ENCODE measurements around the gene PLAAT4. TPM values are rescaled to one million over a fixed set of nuclear protein-coding genes. Genes with fewer than 3 reads are reported as not detected.
"Not testable (repeated sequence)": the region's sequence is repeated elsewhere in the genome, so short reads cannot be mapped to it uniquely, and the experiment has no call there.

The PLAAT4 gene
- total and polyA plus RNA-seq, 3 donors from 2014 or later: 9.8 to 35.0 (median 14.2) TPM

DNA sequence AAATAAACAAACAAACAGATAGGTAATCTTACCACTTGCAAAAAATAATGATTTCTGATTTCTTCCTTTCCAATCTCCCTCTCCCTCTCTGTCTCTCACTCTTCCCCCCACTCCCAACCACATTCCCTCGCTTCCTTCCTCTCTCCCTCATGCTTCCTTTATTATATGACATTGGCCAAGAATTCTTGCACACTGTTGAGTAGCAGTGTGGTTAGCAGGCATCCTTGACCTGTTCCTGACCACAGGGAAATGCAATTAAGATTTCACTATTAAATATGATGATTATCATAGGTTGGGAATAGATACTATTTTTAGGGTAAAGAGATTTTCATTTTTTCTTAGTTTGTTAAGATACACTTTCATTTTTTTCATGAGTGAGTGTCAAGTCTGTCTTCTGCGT is 14.7 kb upstream of the PLAAT4 start:
- 86 to 91% methylated on average over 2 of the region's 2 CpGs for WGBS, 2 donors
- intact Hi-C loops (cut with DNase I; ENCODE audit: low total_unique reads): no loop called here
- no peaks in the 10 kb centered on the region for H3K36me3 ChIP-seq (ENCODE audit: low read depth, missing control alignments)
- H3K4me1 ChIP-seq: no peaks in the 10 kb centered on the region
- no peak overlapping the region for H3K4me3 ChIP-seq
- H3K9me3 ChIP-seq: no peaks in the 10 kb centered on the region
- H3K27me3 ChIP-seq: no peaks in the 10 kb centered on the region
- H3K27ac ChIP-seq: no peak overlapping the region
- no peak for DNase-seq
- TF ChIP-seq POLR2A (IDR thresholded peaks at IDR 0.05) (no peak), CTCF (IDR thresholded peaks at IDR 0.05) (no peak)

- no peak for DNase-seq
- Histone ChIP-seq H3K4me1 (no peaks in the 10 kb centered on the region), H3K27ac (no peak overlapping the region), H3K36me3 (ENCODE audit: low read depth, missing control alignments) (no peaks in the 10 kb centered on the region), H3K9me3 (no peaks in the 10 kb centered on the region), H3K27me3 (no peaks in the 10 kb centered on the region), H3K4me3 (no peak overlapping the region)
- intact Hi-C loops (cut with DNase I; ENCODE audit: low total_unique reads): no loop called here
- WGBS, 2 donors: 77 to 84% methylated on average over 7 of the region's 7 CpGs
- TF ChIP-seq POLR2A (IDR thresholded peaks at IDR 0.05) (no peak), CTCF (IDR thresholded peaks at IDR 0.05) (no peak)
These were observed 13.5 kb upstream of the PLAAT4 start for GRCh38 chr11:63523151-63523550.

DNA sequence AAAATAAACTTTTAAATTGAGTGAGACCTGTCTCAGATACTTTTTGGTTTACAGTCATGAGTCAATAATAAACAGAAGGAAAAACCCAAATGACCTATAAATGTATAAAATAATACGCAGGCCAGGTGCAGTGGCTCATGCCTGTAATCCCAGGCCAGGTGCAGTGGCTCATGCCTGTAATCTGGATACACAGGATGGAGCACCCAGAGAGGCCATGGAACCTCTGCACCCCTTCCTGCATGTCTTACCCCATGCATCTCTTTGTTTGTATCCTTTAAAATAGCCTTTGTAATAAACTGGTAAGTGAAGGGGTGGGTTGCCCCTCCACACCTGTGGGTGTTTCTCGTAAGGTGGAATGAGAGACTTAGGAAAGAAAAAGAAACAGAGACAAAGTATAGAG is 8.9 kb upstream of the PLAAT4 start:
- H3K36me3 ChIP-seq (ENCODE audit: low read depth, missing control alignments): no peaks in the 10 kb centered on the region
- no peak overlapping the region for H3K4me3 ChIP-seq
- H3K27me3 ChIP-seq: no peaks in the 10 kb centered on the region
- intact Hi-C loops (cut with DNase I; ENCODE audit: low total_unique reads): no loop called here
- DNase-seq: no peak
- no peaks in the 10 kb centered on the region for H3K9me3 ChIP-seq
- H3K27ac ChIP-seq: no peak overlapping the region
- H3K4me1 ChIP-seq: no peaks in the 10 kb centered on the region
- no peak for TF ChIP-seq CTCF (IDR thresholded peaks at IDR 0.05)
- TF ChIP-seq POLR2A (IDR thresholded peaks at IDR 0.05): no peak
- WGBS, 2 donors: 87 to 90% methylated on average over 2 of the region's 2 CpGs

DNA sequence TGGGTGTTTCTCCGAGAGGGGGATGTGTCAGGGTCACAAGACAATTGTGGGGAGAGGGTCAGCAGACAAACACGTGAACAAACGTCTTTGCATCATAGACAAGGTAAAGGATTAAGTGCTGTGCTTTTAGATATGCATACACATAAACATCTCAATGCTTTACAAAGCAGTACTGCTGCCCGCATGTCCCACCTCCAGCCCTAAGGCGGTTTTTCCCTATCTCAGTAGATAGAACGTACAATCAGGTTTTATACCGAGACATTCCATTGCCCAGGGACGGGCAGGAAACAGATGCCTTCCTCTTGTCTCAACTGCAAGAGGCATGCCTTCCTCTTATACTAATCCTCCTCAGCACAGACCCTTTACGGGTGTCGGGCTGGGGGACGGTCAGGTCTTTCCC is 8.5 kb upstream of the PLAAT4 start:
- H3K36me3 ChIP-seq (ENCODE audit: low read depth, missing control alignments); H3K27me3 ChIP-seq; H3K27ac ChIP-seq; DNase-seq; H3K4me3 ChIP-seq; H3K4me1 ChIP-seq; H3K9me3 ChIP-seq; intact Hi-C loops (cut with DNase I; ENCODE audit: low total_unique reads): not testable (repeated sequence)
- WGBS, 2 donors: 52 to 56% methylated on average over 5 to 7 of the region's 11 CpGs

DNA sequence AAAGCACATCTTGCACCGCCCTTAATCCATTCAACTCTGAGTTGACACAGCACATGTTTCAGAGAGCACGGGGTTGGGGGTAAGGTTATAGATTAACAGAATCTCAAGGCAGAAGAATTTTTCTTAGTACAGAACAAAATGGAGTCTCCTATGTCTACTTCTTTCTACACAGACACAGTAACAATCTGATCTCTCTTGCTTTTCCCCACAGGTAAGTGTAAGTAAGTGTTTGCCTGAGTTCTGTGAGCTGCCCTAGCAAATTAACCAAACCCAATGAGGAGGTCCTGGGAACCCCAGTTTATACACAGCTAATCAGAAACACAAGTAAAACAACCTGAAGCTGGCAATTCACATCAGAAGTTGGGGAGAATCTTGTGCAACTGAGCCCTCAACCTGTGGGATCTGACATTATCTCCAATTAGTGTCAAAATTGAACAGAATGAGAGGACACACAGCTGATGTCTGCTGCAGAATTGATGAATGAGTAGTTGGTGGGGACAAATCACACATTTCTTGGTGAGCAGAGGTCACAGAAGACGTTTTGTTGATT is 7.8 kb upstream of the PLAAT4 start:
- H3K27ac ChIP-seq; DNase-seq; H3K4me1 ChIP-seq; intact Hi-C loops (cut with DNase I; ENCODE audit: low total_unique reads); H3K4me3 ChIP-seq; H3K27me3 ChIP-seq; H3K36me3 ChIP-seq (ENCODE audit: low read depth, missing control alignments); H3K9me3 ChIP-seq: not testable (repeated sequence)
- 77 to 88% methylated on average over 1 of the region's 3 CpGs for WGBS, 2 donors

DNA sequence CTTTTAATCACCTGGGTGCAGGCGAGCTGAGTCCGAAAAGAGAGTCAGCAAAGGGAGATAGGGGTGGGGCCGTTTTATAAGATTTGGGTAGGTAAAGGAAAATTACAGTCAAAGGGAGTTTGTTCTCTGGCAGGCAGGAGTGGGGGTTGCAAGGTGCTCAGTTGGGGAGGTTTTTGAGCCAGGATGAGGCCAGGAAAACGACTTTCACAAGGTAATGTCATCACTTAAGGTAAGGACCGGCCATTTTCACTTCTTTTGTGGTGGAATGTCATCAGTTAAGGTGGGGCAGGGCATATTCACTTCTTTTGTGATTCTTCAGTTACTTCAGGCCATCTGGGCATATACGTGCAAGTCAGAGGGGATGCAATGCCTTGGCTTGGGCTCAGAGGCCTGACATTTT is 7.2 kb upstream of the PLAAT4 start:
- WGBS, 2 donors: 79 to 85% methylated on average over 6 of the region's 6 CpGs
- H3K4me3 ChIP-seq; H3K36me3 ChIP-seq (ENCODE audit: low read depth, missing control alignments); H3K9me3 ChIP-seq; DNase-seq; H3K27me3 ChIP-seq; H3K27ac ChIP-seq; H3K4me1 ChIP-seq; intact Hi-C loops (cut with DNase I; ENCODE audit: low total_unique reads): not testable (repeated sequence)
